ENCODE data around the gene FHDC1.

Gene FHDC1

GRCh38 chr4:153014460-153014859 lies 78.3 kb downstream of the FHDC1 start:
- TF ChIP-seq TAF1 (IDR thresholded peaks at IDR 0.05; ENCODE audit: borderline replicate concordance, insufficient read depth, low read length) (no peak), POLR2AphosphoS5 (IDR thresholded peaks at IDR 0.05; ENCODE audit: low read depth, low read length) (no peak), REST (IDR thresholded peaks at IDR 0.05; ENCODE audit: insufficient read depth in 1 of 2, low read depth in 2 of 2, low read length in 2 of 2) (no peak), SIN3A (IDR thresholded peaks at IDR 0.05; ENCODE audit: borderline replicate concordance, insufficient read depth, low read length) (no peak), FOXP2 (optimal IDR thresholded peaks at IDR 0.05; ENCODE audit: borderline replicate concordance, extremely low read depth, extremely low read length, insufficient read depth) (no peak)

GRCh38 chr4:153016592-153016991 lies 80.5 kb downstream of the FHDC1 start:
- TF ChIP-seq SIN3A (IDR thresholded peaks at IDR 0.05; ENCODE audit: borderline replicate concordance, insufficient read depth, low read length): no peak
- TF ChIP-seq POLR2AphosphoS5 (IDR thresholded peaks at IDR 0.05; ENCODE audit: low read depth, low read length): no peak

GRCh38 chr4:153018031-153018430 lies 81.9 kb downstream of the FHDC1 start:
- TF ChIP-seq POLR2AphosphoS5 (IDR thresholded peaks at IDR 0.05; ENCODE audit: low read depth, low read length) (no peak), SIN3A (IDR thresholded peaks at IDR 0.05; ENCODE audit: borderline replicate concordance, insufficient read depth, low read length) (no peak), REST (IDR thresholded peaks at IDR 0.05; ENCODE audit: insufficient read depth in 1 of 2, low read depth in 2 of 2, low read length in 2 of 2) (no peak), FOXP2 (optimal IDR thresholded peaks at IDR 0.05; ENCODE audit: borderline replicate concordance, extremely low read depth, extremely low read length, insufficient read depth) (no peak), TAF1 (IDR thresholded peaks at IDR 0.05; ENCODE audit: borderline replicate concordance, insufficient read depth, low read length) (no peak)

- TF ChIP-seq REST (IDR thresholded peaks at IDR 0.05; ENCODE audit: insufficient read depth in 1 of 2, low read depth in 2 of 2, low read length in 2 of 2) (no peak), POLR2AphosphoS5 (IDR thresholded peaks at IDR 0.05; ENCODE audit: low read depth, low read length) (no peak), SIN3A (IDR thresholded peaks at IDR 0.05; ENCODE audit: borderline replicate concordance, insufficient read depth, low read length) (no peak), TAF1 (IDR thresholded peaks at IDR 0.05; ENCODE audit: borderline replicate concordance, insufficient read depth, low read length) (no peak), FOXP2 (optimal IDR thresholded peaks at IDR 0.05; ENCODE audit: borderline replicate concordance, extremely low read depth, extremely low read length, insufficient read depth) (no peak)
These were observed 82.6 kb downstream of the FHDC1 start for GRCh38 chr4:153018684-153019083.

- no peak for TF ChIP-seq REST (IDR thresholded peaks at IDR 0.05; ENCODE audit: insufficient read depth in 1 of 2, low read depth in 2 of 2, low read length in 2 of 2)
- no peak for TF ChIP-seq POLR2AphosphoS5 (IDR thresholded peaks at IDR 0.05; ENCODE audit: low read depth, low read length)
- no peak for TF ChIP-seq SIN3A (IDR thresholded peaks at IDR 0.05; ENCODE audit: borderline replicate concordance, insufficient read depth, low read length)
- TF ChIP-seq TAF1 (IDR thresholded peaks at IDR 0.05; ENCODE audit: borderline replicate concordance, insufficient read depth, low read length): no peak
- TF ChIP-seq FOXP2 (optimal IDR thresholded peaks at IDR 0.05; ENCODE audit: borderline replicate concordance, extremely low read depth, extremely low read length, insufficient read depth): no peak
These were observed 83.8 kb downstream of the FHDC1 start for GRCh38 chr4:153019906-153020305.
